AG04450 (cell line): ENCODE data around the gene CTNNBL1. TPM values are rescaled to one million over a fixed set of nuclear protein-coding genes. Genes with fewer than 3 reads are reported as not detected.

Source experiments
- CTCF ChIA-PET: fragments of 300-600, 350-600 bp; formaldehyde crosslinking; extraction: SDS; loops from one replicate; lab custom pipeline; 2022; ENCODE audit warnings: antibody characterized with exemption, inconsistent platforms; lab: Charles Lee
- POLR2A ChIA-PET: fragments of 350-600 bp; formaldehyde crosslinking; extraction: SDS; loops from one replicate; lab custom pipeline; 2021; ENCODE audit warnings: antibody characterized with exemption, inconsistent platforms; lab: Yijun Ruan, JAX
- DNase-seq: peaks from one replicate; pipeline ENCODE4 v3.0.0-alpha.2; 2011; ENCODE audit warnings: low read depth, low spot score
- H3K27ac ChIP-seq: one replicate; pipeline ENCODE4 v1.5.1; 2012; ENCODE audit warnings: low read depth, low read length, control low read depth
- H3K27me3 ChIP-seq: one replicate; pipeline ENCODE4 v1.6.0; 2012; ENCODE audit warnings: low read length; ENCODE audit not compliant: control insufficient read depth, insufficient read depth
- H3K4me3 ChIP-seq: 2 replicates; pipeline ENCODE4 v1.5.1; 2011; ENCODE audit warnings: mild to moderate bottlenecking, low read depth, low read length, control low read depth
- H3K9me3 ChIP-seq: 2 replicates; pipeline ENCODE4 v1.5.1; 2012; ENCODE audit warnings: low read length; ENCODE audit not compliant: control insufficient read depth, insufficient read depth
- polyA plus RNA-seq: library from polyadenylated mRNA; depleted of rRNA; stranded (reverse); fragments of >200 nt; gene quantifications from 2 replicates; pipeline ENCODE4 v1.2.3, GENCODE V29; 2011
- TF ChIP-seq, protein P1 (sequence below): IDR thresholded peaks from 2 replicates; pipeline ENCODE4 v1.5.1; 2011; ENCODE audit warnings: low read depth, low read length, control low read depth, inconsistent platforms

Gene CTNNBL1
- polyA plus RNA-seq, 1 experiment: 27.1 TPM

DNA sequence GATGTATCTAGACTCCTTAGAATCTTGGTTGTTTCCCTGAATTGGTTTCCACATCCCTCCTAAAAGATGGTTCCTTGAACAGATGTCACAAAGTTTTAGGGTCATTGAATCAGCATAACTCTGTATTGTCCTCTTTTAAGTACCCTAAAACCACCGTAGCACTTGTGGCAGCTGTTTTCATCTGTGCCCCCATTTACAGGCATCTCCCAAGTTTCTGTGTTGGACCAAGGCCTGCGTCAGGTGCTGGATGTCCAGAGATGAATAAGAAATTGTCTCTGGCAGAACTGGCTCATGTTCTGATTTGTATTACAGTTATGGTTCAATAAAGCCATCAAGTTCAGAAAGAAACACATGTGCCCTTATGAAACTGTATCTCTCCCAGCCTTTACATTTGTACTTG lies 48.3 kb downstream of the CTNNBL1 start:
- no peak for DNase-seq
- TF ChIP-seq, protein P1, sequence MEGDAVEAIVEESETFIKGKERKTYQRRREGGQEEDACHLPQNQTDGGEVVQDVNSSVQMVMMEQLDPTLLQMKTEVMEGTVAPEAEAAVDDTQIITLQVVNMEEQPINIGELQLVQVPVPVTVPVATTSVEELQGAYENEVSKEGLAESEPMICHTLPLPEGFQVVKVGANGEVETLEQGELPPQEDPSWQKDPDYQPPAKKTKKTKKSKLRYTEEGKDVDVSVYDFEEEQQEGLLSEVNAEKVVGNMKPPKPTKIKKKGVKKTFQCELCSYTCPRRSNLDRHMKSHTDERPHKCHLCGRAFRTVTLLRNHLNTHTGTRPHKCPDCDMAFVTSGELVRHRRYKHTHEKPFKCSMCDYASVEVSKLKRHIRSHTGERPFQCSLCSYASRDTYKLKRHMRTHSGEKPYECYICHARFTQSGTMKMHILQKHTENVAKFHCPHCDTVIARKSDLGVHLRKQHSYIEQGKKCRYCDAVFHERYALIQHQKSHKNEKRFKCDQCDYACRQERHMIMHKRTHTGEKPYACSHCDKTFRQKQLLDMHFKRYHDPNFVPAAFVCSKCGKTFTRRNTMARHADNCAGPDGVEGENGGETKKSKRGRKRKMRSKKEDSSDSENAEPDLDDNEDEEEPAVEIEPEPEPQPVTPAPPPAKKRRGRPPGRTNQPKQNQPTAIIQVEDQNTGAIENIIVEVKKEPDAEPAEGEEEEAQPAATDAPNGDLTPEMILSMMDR: no peak
- POLR2A ChIA-PET: no interaction called here
- Histone ChIP-seq H3K4me3 (no peak overlapping the region), H3K27me3 (no peaks in the 10 kb centered on the region), H3K27ac (no peak overlapping the region), H3K9me3 (no peaks in the 10 kb centered on the region)
- CTCF ChIA-PET: no interaction called here

DNA sequence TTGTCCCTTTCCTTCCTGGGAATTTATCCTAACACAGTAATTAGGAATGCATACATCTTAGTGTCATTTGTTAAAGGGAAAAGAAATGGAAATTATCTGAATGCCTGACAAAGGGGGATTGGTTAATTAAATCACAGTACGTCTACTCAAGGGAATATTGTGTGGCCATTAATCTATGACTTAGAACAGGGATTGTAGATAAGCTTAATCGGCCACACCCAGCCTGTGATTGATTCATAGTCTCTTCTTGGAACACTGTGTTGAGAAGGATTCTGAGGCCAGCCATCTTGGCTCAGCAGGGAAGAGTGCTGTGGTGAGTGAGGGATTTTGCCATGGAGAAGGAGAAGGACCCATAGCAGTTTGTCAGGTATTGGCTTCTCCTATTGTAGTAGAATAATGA lies 50.5 kb downstream of the CTNNBL1 start:
- POLR2A ChIA-PET: no interaction called here
- CTCF ChIA-PET: no interaction called here
- TF ChIP-seq, protein P1: no peak

DNA sequence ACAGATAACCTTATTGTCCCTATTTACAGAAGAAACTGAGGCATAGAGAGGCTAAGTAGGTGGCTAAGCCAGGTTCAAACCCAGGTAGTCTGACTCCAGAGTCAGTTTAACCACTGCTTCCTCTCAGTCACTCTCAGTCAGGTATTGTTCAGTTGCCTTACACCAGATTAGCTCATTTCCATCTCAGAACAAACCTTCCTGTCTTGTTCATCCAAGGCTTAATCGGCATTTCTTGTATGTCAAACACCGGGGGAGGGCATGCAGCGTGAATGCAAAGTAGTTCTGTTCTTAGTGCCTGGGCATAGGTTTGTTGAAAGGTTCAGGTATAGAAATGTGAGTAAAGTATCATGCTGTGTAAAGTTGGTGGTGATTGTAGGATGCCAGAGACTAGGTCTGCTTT lies 51.7 kb downstream of the CTNNBL1 start:
- ChIA-PET POLR2A (no interaction called here), CTCF (interaction anchor here (0.9 kb wide), 1 partner anchor 12 kb away, joined by 3 read pairs; no protein-coding TSS in a partner anchor)

More for the DNA sequence above, 50.5 kb downstream of the CTNNBL1 start:
- Histone ChIP-seq H3K27me3 (no peaks in the 10 kb centered on the region), H3K27ac (no peak overlapping the region), H3K4me3 (no peak overlapping the region), H3K9me3 (no peaks in the 10 kb centered on the region)
- DNase-seq: no peak

DNA sequence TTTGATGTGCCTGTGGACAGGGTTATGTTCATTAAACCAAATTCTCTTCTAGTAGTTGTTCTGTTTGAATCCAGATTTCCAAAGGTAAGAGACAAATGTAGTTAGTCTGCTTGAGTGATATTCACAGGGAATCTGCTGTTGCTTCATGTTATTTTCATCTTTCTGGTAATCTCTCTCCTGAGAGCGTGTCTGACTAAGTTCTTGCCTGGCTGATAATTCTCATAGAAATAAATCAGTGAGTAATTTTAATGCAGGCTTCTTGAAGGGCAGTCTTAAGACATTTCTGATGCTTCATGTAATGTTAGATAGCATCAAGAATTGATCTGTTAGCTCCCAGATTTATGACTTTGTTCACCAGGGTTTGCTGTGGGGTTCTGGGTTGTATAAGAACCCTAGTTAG lies 54.2 kb downstream of the CTNNBL1 start:
- POLR2A ChIA-PET: interaction anchor here (0.6 kb wide), 1 partner anchor 48 kb away, joined by 3 read pairs; no protein-coding TSS in a partner anchor
- no peaks in the 10 kb centered on the region for H3K9me3 ChIP-seq
- H3K4me3 ChIP-seq: no peak overlapping the region
- no peak overlapping the region for H3K27ac ChIP-seq
- DNase-seq: no peak
- CTCF ChIA-PET: interaction anchor here (1.2 kb wide), 1 partner anchor 478 kb away, joined by 3 read pairs; no protein-coding TSS in a partner anchor
- TF ChIP-seq, protein P1: no peak
- no peaks in the 10 kb centered on the region for H3K27me3 ChIP-seq

More for the DNA sequence above, 51.7 kb downstream of the CTNNBL1 start:
- no peak for DNase-seq
- Histone ChIP-seq H3K4me3 (no peak overlapping the region), H3K9me3 (no peaks in the 10 kb centered on the region), H3K27ac (no peak overlapping the region), H3K27me3 (no peaks in the 10 kb centered on the region)
- TF ChIP-seq, protein P1: no peak

DNA sequence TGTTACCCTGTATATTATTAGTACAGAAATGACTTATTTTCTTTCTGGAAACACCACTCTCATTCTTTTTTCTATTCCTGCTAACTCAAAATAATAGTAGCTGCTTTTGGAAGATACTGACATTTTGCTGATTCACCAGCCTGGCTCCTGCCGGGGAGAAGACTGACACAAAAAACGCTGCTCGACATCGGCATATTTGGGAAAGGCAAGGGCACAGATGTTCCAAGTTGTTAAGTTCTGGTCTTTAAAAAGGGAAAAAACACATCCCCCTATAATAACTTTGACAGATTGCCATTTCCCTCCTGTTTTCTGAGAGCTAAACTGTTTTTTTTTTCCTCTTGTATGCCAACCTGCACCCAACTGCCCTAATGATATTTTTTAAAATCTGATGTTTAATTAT lies 55.4 kb downstream of the CTNNBL1 start:
- no peak overlapping the region for H3K27ac ChIP-seq
- no peak for DNase-seq
- no peaks in the 10 kb centered on the region for H3K27me3 ChIP-seq
- H3K9me3 ChIP-seq: no peaks in the 10 kb centered on the region
- TF ChIP-seq, protein P1: no peak
- CTCF ChIA-PET: interaction anchor here (1.1 kb wide), 1 partner anchor 14 kb away, joined by 3 read pairs; no protein-coding TSS in a partner anchor
- POLR2A ChIA-PET: no interaction called here
- no peak overlapping the region for H3K4me3 ChIP-seq
